ENCODE data around the gene KRTAP4-7. TPM values are rescaled to one million over a fixed set of nuclear protein-coding genes. Genes with fewer than 3 reads are reported as not detected.
A peak's percentile ranks its signal among the peaks of the same experiment; 100 is the strongest.
"Not testable (repeated sequence)": the region's sequence is repeated elsewhere in the genome, so short reads cannot be mapped to it uniquely, and the experiment has no call there.

The KRTAP4-7 gene
- total and polyA plus RNA-seq, 2 experiments from 2014 or later: not detected

DNA sequence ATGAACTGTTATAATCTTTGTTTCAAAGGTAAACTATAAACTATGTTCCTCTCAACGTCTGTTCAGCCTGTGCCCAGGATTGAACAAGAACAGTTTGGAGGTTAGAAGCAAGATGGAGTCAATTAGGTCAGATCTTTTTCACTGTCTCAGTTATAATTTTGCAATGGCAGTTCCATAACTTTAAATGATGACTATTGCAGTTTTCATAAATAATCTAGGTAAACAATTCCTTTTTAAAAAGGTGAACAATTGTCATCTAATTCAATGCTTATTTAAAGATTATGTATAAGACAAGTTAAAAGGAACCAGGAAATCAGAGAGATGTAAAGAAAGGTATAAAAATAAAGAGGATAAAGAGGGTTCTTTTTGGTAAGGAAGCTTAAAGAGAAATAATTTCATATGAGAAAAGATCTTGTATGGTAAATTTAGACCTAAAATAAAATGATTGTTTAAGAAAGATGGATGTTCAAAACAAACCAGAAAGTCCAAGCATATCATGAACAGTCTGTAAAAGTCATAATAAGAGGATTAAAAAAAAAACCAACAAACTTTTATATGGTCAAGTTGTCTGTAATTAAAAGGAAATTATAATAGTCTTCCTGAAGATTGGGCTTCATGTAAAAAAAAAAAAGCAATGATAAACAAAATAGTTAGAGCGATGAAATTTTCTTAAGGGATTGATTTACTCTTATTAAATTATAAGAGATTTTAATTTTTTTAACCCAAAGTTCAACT, 27.4 kb downstream of the KRTAP4-7 start:
- no peaks in the 10 kb centered on the region for H3K9me3 ChIP-seq (ENCODE audit: low read depth)
- peak overlapping the region; percentile 18; the same call in 1 of the 2 replicates for H3K4me3 ChIP-seq
- no peaks in the 10 kb centered on the region for H3K27me3 ChIP-seq (replicated peaks; ENCODE audit: insufficient read depth)
- no peaks in the 10 kb centered on the region for H4K20me1 ChIP-seq (ENCODE audit: insufficient read depth)
- H3K9me2 ChIP-seq (ENCODE audit: insufficient read depth): 0 out of 2 replicates have a peak, but pooled peaks cover 5% of the 10 kb centered on the region
- peak overlapping the region; percentile 28 for H3K9ac ChIP-seq
- no peak overlapping the region for H3K27ac ChIP-seq
- TF ChIP-seq EZH2 (IDR thresholded peaks at IDR 0.05; ENCODE audit: insufficient read depth, poor library complexity, severe bottlenecking) (no peak), EZH2phosphoT487 (IDR thresholded peaks at IDR 0.05; ENCODE audit: insufficient read depth, low read depth) (no peak)
- H3F3A ChIP-seq (ENCODE audit: insufficient read depth): peaks cover 2% of the 10 kb centered on the region
- DNase-seq: no peak
- H3K36me3 ChIP-seq (ENCODE audit: low read depth): peaks cover 7% of the 10 kb centered on the region; the same call in 1 of the 2 replicates
- 60 to 61% methylated on average over 2 of the region's 2 CpGs for WGBS, 2 experiments (ENCODE audit: low coverage in 1 of 2, low lambda C conversion rate in 2 of 2, missing lambda C conversion rate in 2 of 2)
- in situ Hi-C loops (cut with MboI): no loop called here
- 0 out of 2 replicates have a peak, but pooled peaks cover 2% of the 10 kb centered on the region for H3K4me1 ChIP-seq (ENCODE audit: insufficient read depth)
- no peak overlapping the region for H3K4me2 ChIP-seq (ENCODE audit: unreplicated experiment)
- H2AFZ ChIP-seq: no peak overlapping the region
- H3K79me2 ChIP-seq (ENCODE audit: insufficient read depth): no peaks in the 10 kb centered on the region

DNA sequence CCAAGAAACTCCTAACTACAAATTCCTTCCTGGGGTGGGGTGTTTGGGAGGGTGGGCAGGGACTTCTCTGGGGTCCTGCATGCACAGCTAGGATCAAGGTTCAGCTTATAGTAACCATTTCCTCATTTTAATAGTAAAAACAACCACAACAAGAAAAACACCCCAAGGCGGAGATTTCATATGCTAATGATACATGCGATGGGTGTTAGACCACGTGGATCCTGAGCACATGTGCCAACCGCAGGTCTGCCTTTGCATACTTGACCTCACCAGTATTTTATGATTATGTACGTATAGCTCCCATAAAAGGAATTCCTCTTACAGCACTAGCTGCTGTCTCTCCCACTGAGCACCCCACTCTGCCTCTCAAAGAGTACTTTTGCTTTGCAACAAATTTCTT, 32.3 kb downstream of the KRTAP4-7 start:
- WGBS, 2 experiments (ENCODE audit: low coverage in 1 of 2, low lambda C conversion rate in 2 of 2, missing lambda C conversion rate in 2 of 2): 63 to 67% methylated on average over 5 of the region's 5 CpGs
- TF ChIP-seq EZH2 (IDR thresholded peaks at IDR 0.05; ENCODE audit: insufficient read depth, poor library complexity, severe bottlenecking) (no peak), EZH2phosphoT487 (IDR thresholded peaks at IDR 0.05; ENCODE audit: insufficient read depth, low read depth) (no peak)

DNA sequence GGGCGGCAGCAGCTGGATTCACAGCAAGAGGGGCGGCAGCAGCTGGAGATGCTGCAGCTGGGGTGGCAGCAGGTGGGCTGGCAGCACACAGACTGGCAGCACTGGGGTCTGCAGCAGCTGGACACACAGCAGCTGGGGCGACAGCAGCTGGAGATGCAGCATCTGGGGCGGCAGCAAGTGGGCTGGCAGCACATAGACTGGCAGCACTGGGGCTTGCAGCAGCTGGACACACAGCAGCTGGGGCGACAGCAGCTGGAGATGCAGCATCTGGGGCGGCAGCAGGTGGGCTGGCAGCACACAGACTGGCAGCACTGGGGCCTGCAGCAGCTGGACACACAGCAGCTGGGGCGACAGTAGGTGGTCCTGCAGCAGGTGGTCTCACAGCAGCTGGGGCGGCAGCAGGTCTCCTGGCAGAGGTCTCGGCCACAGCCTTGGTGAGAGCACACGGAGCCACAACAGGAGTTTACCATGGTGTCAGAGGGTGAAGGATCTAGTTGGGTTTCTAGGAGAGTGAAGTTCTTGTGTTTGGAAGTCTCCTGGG, 34.0 kb downstream of the KRTAP4-7 start, which contains the start of gene KRTAP4-11:
Gene KRTAP4-11, minus strand, starts transcription at position 528 of the 541 bp plus-strand sequence. Its CDS starts 58 bp downstream, at position 470.
- H4K20me1 ChIP-seq (ENCODE audit: insufficient read depth); H3K4me2 ChIP-seq (ENCODE audit: unreplicated experiment); DNase-seq; H3F3A ChIP-seq (ENCODE audit: insufficient read depth); H2AFZ ChIP-seq; H3K36me3 ChIP-seq (ENCODE audit: low read depth); H3K9me3 ChIP-seq (ENCODE audit: low read depth); H3K4me3 ChIP-seq; H3K27ac ChIP-seq; H3K79me2 ChIP-seq (ENCODE audit: insufficient read depth); H3K9ac ChIP-seq; in situ Hi-C loops (cut with MboI); H3K4me1 ChIP-seq (ENCODE audit: insufficient read depth); H3K27me3 ChIP-seq (replicated peaks; ENCODE audit: insufficient read depth); H3K9me2 ChIP-seq (ENCODE audit: insufficient read depth): not testable (repeated sequence)
- 91% methylated on average over 10 of the region's 10 CpGs for WGBS, 2 experiments (ENCODE audit: low coverage in 1 of 2, low lambda C conversion rate in 2 of 2, missing lambda C conversion rate in 2 of 2)

More for the DNA sequence above, 32.3 kb downstream of the KRTAP4-7 start:
- Histone ChIP-seq H2AFZ (no peak overlapping the region), H3F3A (ENCODE audit: insufficient read depth) (no peaks in the 10 kb centered on the region; the same call in 1 of the 2 replicates), H3K79me2 (ENCODE audit: insufficient read depth) (no peaks in the 10 kb centered on the region), H3K9me2 (ENCODE audit: insufficient read depth) (no peaks in the 10 kb centered on the region), H3K9ac (no peak overlapping the region), H3K27ac (no peak overlapping the region), H3K4me2 (ENCODE audit: unreplicated experiment) (no peak overlapping the region), H3K9me3 (ENCODE audit: low read depth) (no peaks in the 10 kb centered on the region), H3K4me1 (ENCODE audit: insufficient read depth) (no peaks in the 10 kb centered on the region), H3K27me3 (replicated peaks; ENCODE audit: insufficient read depth) (no peaks in the 10 kb centered on the region), H3K4me3 (no peak overlapping the region), H3K36me3 (ENCODE audit: low read depth) (peaks cover 6% of the 10 kb centered on the region; the same call in 1 of the 2 replicates), H4K20me1 (ENCODE audit: insufficient read depth) (no peaks in the 10 kb centered on the region)
- in situ Hi-C loops (cut with MboI): no loop called here
- no peak for DNase-seq

GRCh38 chr17:41118721-41119120, 34.8 kb downstream of the KRTAP4-7 start:
- 77 to 82% methylated on average over 4 of the region's 4 CpGs for WGBS, 2 experiments (ENCODE audit: low coverage in 1 of 2, low lambda C conversion rate in 2 of 2, missing lambda C conversion rate in 2 of 2)
- Histone ChIP-seq H3K9ac (no peak overlapping the region), H2AFZ (no peak overlapping the region), H3K27ac (no peak overlapping the region), H3K36me3 (ENCODE audit: low read depth) (no peaks in the 10 kb centered on the region), H3K79me2 (ENCODE audit: insufficient read depth) (no peaks in the 10 kb centered on the region), H3F3A (ENCODE audit: insufficient read depth) (no peaks in the 10 kb centered on the region; the same call in none of the 2 replicates), H3K4me1 (ENCODE audit: insufficient read depth) (peaks cover 6% of the 10 kb centered on the region; the same call in 1 of the 2 replicates), H3K4me2 (ENCODE audit: unreplicated experiment) (no peak overlapping the region), H3K9me3 (ENCODE audit: low read depth) (no peaks in the 10 kb centered on the region), H3K9me2 (ENCODE audit: insufficient read depth) (no peaks in the 10 kb centered on the region), H3K27me3 (replicated peaks; ENCODE audit: insufficient read depth) (no peaks in the 10 kb centered on the region), H4K20me1 (ENCODE audit: insufficient read depth) (no peaks in the 10 kb centered on the region), H3K4me3 (no peak overlapping the region)
- no peak for TF ChIP-seq EZH2phosphoT487 (IDR thresholded peaks at IDR 0.05; ENCODE audit: insufficient read depth, low read depth)
- TF ChIP-seq EZH2 (IDR thresholded peaks at IDR 0.05; ENCODE audit: insufficient read depth, poor library complexity, severe bottlenecking): no peak
- DNase-seq: no peak
- in situ Hi-C loops (cut with MboI): no loop called here

DNA sequence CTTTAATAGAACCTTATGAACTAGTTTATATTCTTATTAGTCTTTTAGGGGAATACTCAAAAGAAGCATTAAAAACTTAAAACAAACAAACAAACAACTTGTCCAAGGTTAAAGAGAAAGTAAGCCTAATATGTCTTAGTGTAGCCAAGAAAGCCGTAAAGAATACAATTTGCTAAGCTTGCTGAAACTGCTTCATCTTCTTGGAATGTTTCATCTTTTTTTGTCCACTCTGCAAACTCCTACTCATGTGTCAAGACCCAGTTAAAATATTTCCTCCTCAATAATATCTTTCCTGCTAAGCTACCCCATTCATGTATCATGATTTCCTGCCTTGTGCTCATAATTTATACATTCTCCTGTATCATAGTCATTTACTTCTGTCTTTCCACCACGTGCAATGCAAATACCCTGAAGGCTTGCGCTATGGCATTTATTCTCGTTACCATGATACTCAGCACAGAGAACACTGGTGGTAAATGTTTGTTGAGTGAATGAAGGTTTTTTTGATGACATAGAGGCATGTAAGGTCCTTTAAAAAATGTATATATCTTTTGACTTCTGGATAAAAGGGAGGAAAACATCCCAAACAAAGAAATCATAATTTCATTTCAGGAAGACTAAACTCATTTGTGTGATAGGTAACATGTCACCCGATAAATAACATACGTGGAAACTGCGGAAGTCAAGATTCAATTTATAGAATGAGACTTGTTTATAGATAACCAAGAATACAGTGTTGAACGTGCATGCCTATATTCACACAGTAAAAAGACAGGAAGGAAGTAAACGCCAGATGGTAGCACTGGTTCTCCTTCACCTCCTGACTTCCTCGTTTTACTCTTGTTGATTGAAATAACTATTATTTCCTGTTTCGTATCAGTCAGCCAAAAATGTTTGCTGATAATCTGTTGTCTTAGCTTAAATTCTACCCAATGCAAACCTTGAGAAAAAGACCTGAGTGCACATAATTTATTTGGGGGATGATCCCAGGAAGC, 36.0 kb downstream of the KRTAP4-7 start:
- H3K27ac ChIP-seq: not testable (repeated sequence)

More for the DNA sequence above, 36.0 kb downstream of the KRTAP4-7 start:
- H4K20me1 ChIP-seq (ENCODE audit: insufficient read depth); H3K36me3 ChIP-seq (ENCODE audit: low read depth); H3K9me2 ChIP-seq (ENCODE audit: insufficient read depth); H3K27me3 ChIP-seq (replicated peaks; ENCODE audit: insufficient read depth); H3F3A ChIP-seq (ENCODE audit: insufficient read depth); H3K79me2 ChIP-seq (ENCODE audit: insufficient read depth); H3K4me3 ChIP-seq; DNase-seq; H3K9ac ChIP-seq; H2AFZ ChIP-seq; H3K9me3 ChIP-seq (ENCODE audit: low read depth); H3K4me2 ChIP-seq (ENCODE audit: unreplicated experiment); in situ Hi-C loops (cut with MboI): not testable (repeated sequence)
- peaks cover 13% of the 10 kb centered on the region for H3K4me1 ChIP-seq (ENCODE audit: insufficient read depth)
- WGBS, 2 experiments (ENCODE audit: low coverage in 1 of 2, low lambda C conversion rate in 2 of 2, missing lambda C conversion rate in 2 of 2): 65 to 66% methylated on average over 11 of the region's 11 CpGs
